ENCODE measurements around the gene ATP10D.

GRCh38 chr4:47519239-47519883, 34.3 kb downstream of the ATP10D start:
- no peak for TF ChIP-seq CTCF (IDR thresholded peaks at IDR 0.05)
- TF ChIP-seq POLR2A (IDR thresholded peaks at IDR 0.05): no peak

Measured in testis (tissue), 2 donors.